Effector memory CD8-positive, alpha-beta T cell (primary cell): ENCODE data around the gene CPXM2.

Source experiments
- ATAC-seq: fragments of 150-1000 bp; cut with Tn5 transposase; replicated peaks from 2 replicates; pipeline ENCODE4 v1.10.0; 2021; ENCODE audit warnings: mild to moderate bottlenecking, moderate library complexity
- DNase-seq, 3 experiments: peaks; one replicate each; pipeline ENCODE4 v3.0.0; 2021
- H3K27ac Mint-ChIP-seq, 2 donors: one replicate each; pipeline ENCODE4 v1.8.0; 2022; ENCODE audit warnings: mild to moderate bottlenecking in 2 of 2, mixed read lengths in 2 of 2, moderate library complexity in 2 of 2
- H3K27me3 Mint-ChIP-seq, 2 donors: one replicate each; pipeline ENCODE4 v1.8.0; 2022; ENCODE audit warnings: mixed read lengths in 2 of 2
- H3K36me3 Mint-ChIP-seq: one replicate; pipeline ENCODE4 v1.8.0; 2022; ENCODE audit warnings: mild to moderate bottlenecking, moderate library complexity, mixed read lengths; ENCODE audit not compliant: insufficient read depth
- H3K4me1 Mint-ChIP-seq, 2 donors: one replicate each; pipeline ENCODE4 v1.8.0; 2022; ENCODE audit warnings: low read depth in 2 of 2, mixed read lengths in 2 of 2
- H3K4me3 Mint-ChIP-seq, 2 donors: one replicate each; pipeline ENCODE4 v1.8.0; 2022; ENCODE audit warnings: mild to moderate bottlenecking in 2 of 2, mixed read lengths in 2 of 2, moderate library complexity in 2 of 2
- H3K9me3 Mint-ChIP-seq, 2 donors: one replicate each; pipeline ENCODE4 v1.8.0; 2022; ENCODE audit warnings: mixed read lengths in 2 of 2

Gene CPXM2

DNA sequence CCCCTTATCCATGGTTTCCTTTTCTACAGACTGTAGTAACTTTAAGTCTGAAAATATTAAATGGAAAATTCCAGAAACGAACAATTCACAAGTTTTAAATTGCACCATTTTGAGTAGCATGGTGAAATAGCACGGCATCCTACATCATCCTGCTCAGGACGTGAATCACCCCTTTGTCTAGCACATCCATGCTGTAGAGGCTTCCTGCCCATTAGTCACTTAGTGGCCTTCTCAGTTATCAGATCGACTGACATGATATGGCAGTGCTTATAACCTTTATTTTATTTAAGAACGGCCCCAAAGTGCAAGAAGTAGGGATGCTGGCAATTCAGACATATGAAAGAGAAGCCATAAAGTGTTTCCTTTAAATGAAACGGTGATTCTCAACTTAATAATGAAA is 82.7 kb downstream of the CPXM2 start:
- H3K4me3 Mint-ChIP-seq = no peak overlapping the region
- H3K27me3 Mint-ChIP-seq = peaks cover 14 to 35% of the 10 kb centered on the region in 2 donors
- no peaks in the 10 kb centered on the region for H3K36me3 Mint-ChIP-seq
- H3K4me1 Mint-ChIP-seq = no peaks in the 10 kb centered on the region
- DNase-seq = no peak
- H3K27ac Mint-ChIP-seq = no peak overlapping the region
- no peak for ATAC-seq
- no peaks in the 10 kb centered on the region for H3K9me3 Mint-ChIP-seq

GRCh38 chr10:123808286-123808685 is 83.3 kb downstream of the CPXM2 start:
- H3K4me3 Mint-ChIP-seq = no peak overlapping the region
- H3K9me3 Mint-ChIP-seq = no peaks in the 10 kb centered on the region
- DNase-seq (no peak), ATAC-seq (no peak)
- H3K4me1 Mint-ChIP-seq = no peaks in the 10 kb centered on the region
- H3K27ac Mint-ChIP-seq = no peak overlapping the region
- H3K36me3 Mint-ChIP-seq = no peaks in the 10 kb centered on the region
- peaks cover 14 to 35% of the 10 kb centered on the region in 2 donors for H3K27me3 Mint-ChIP-seq

GRCh38 chr10:123807444-123808035 is 84.1 kb downstream of the CPXM2 start:
- DNase-seq (no peak), ATAC-seq (no peak)
- no peaks in the 10 kb centered on the region for H3K9me3 Mint-ChIP-seq
- no peaks in the 10 kb centered on the region for H3K4me1 Mint-ChIP-seq
- no peak overlapping the region for H3K27ac Mint-ChIP-seq
- H3K27me3 Mint-ChIP-seq = peaks cover 14 to 35% of the 10 kb centered on the region in 2 donors
- no peak overlapping the region for H3K4me3 Mint-ChIP-seq
- no peaks in the 10 kb centered on the region for H3K36me3 Mint-ChIP-seq

DNA sequence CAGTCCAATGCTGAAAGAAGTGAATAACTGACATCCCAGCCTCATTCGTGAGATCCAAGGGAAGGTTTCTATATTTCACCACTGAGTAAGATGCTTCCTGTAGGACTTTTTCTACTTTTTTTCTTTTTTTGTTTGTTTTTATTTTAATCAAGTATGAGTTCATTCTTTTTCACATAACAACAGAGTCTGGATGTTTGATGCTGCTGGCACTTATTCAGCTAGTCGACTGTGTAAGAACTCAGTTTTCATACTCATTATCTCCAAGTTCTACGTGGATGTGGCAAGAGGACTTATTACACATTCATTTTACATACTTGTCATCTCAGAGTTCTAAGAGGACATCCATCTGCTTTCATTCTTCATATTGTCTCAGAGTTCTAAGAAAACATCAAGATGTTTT is 86.9 kb downstream of the CPXM2 start:
- Mint-ChIP-seq H3K9me3 (no peaks in the 10 kb centered on the region), H3K27ac (no peak overlapping the region), H3K4me1 (no peaks in the 10 kb centered on the region), H3K27me3 (peaks cover 20 to 50% of the 10 kb centered on the region in 2 donors), H3K36me3 (no peaks in the 10 kb centered on the region), H3K4me3 (no peak overlapping the region)
- no peak for DNase-seq
- no peak for ATAC-seq

DNA sequence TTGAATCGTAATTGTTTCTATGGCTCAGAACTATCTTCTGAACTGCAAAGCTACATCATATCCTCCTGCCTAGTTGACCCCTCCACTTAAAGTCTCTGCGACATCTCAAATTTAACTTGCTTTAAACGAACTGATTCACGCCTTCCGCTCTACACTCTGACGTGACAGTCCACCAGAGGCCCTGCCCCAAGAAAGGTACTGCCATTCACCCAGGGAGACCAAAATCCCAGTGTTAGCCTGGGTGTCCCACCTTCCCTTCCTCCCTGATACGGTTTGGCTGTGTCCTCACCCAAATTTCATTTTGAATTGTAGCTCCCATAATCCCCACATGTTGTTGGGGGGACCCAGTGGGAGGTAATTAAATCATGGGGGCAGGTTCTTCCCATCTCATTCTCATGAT is 90.8 kb downstream of the CPXM2 start:
- H3K9me3 Mint-ChIP-seq = no peaks in the 10 kb centered on the region
- no peaks in the 10 kb centered on the region for H3K4me1 Mint-ChIP-seq
- H3K27ac Mint-ChIP-seq = no peak overlapping the region
- H3K27me3 Mint-ChIP-seq = peaks cover 5 to 24% of the 10 kb centered on the region in 2 donors
- ATAC-seq (no peak), DNase-seq (no peak)
- H3K4me3 Mint-ChIP-seq = no peak overlapping the region
- no peaks in the 10 kb centered on the region for H3K36me3 Mint-ChIP-seq

GRCh38 chr10:123800289-123800688 is 91.3 kb downstream of the CPXM2 start:
- Mint-ChIP-seq H3K4me3 (no peak overlapping the region), H3K27ac (no peak overlapping the region), H3K27me3 (peaks cover 5 to 24% of the 10 kb centered on the region in 2 donors), H3K4me1 (no peaks in the 10 kb centered on the region), H3K9me3 (no peaks in the 10 kb centered on the region), H3K36me3 (no peaks in the 10 kb centered on the region)
- ATAC-seq = no peak
- DNase-seq = no peak

DNA sequence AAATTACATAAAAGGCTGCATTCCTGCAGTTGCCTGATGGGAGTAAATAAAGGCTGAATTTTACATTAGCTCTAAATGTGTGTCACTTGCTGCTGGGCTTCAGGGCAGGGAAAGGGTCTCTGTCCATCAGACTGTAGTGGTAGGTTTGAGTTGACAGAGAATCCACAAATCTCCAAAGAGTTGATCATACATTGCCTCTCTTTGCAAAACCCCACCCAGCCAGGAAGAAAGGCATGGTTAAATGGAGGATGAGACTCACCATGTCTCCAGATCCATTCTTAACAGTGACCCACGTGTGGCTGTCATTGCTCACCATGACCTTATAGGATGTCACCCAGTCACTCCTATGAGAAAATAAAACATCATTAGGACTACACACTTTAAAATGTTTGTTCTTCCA is 92.8 kb downstream of the CPXM2 start:
- H3K9me3 Mint-ChIP-seq = no peaks in the 10 kb centered on the region
- H3K27me3 Mint-ChIP-seq = peaks cover 5 to 15% of the 10 kb centered on the region in 2 donors
- no peak overlapping the region for H3K27ac Mint-ChIP-seq
- no peaks in the 10 kb centered on the region for H3K36me3 Mint-ChIP-seq
- ATAC-seq (no peak), DNase-seq (no peak)
- no peaks in the 10 kb centered on the region for H3K4me1 Mint-ChIP-seq
- H3K4me3 Mint-ChIP-seq = no peak overlapping the region

DNA sequence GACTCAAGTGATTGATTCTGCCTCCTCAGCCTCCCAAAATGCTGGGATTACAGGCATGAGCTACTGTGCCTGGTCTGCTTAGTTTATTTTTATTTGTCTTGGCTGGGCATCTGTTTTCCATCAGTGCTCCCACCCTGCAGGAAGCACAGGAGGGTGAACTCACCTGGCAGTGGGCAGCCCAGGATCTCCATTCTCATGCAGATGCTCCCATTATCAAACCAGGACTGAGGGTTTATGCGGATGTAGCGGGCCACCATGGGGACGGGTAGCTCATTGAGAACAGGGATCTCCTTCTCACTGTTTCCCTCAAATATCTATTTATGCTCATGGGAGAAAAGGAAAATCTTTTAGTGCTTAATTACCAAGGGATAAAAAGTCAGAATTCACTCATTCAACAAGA is 93.8 kb downstream of the CPXM2 start:
- no peak overlapping the region for H3K4me3 Mint-ChIP-seq
- ATAC-seq = no peak

GRCh38 chr10:123796736-123797135 is 94.9 kb downstream of the CPXM2 start:
- ATAC-seq = no peak
- Mint-ChIP-seq H3K4me3 (no peak overlapping the region), H3K27ac (no peak overlapping the region), H3K27me3 (peaks cover 7 to 25% of the 10 kb centered on the region in 2 donors), H3K4me1 (no peaks in the 10 kb centered on the region), H3K36me3 (no peaks in the 10 kb centered on the region), H3K9me3 (peaks cover under 1 to 6% of the 10 kb centered on the region in 2 donors)
- no peak for DNase-seq

More for the DNA sequence above, 93.8 kb downstream of the CPXM2 start:
- Mint-ChIP-seq H3K27ac (no peak overlapping the region), H3K27me3 (peaks cover 5 to 15% of the 10 kb centered on the region in 2 donors), H3K4me1 (no peaks in the 10 kb centered on the region), H3K9me3 (no peaks in the 10 kb centered on the region), H3K36me3 (no peaks in the 10 kb centered on the region)
- no peak for DNase-seq

- Mint-ChIP-seq H3K27me3 (peaks cover 13 to 29% of the 10 kb centered on the region in 2 donors), H3K9me3 (peaks cover 5 to 12% of the 10 kb centered on the region in 2 donors), H3K36me3 (no peaks in the 10 kb centered on the region), H3K4me1 (no peaks in the 10 kb centered on the region), H3K27ac (no peak overlapping the region), H3K4me3 (no peak overlapping the region)
- ATAC-seq (no peak), DNase-seq (no peak)
Measured at GRCh38 chr10:123795846-123796590, 95.6 kb downstream of the CPXM2 start.

GRCh38 chr10:123795196-123795780 is 96.3 kb downstream of the CPXM2 start:
- ATAC-seq (no peak), DNase-seq (no peak)
- Mint-ChIP-seq H3K27ac (no peak overlapping the region), H3K4me1 (no peaks in the 10 kb centered on the region), H3K9me3 (peaks cover 7 to 12% of the 10 kb centered on the region in 2 donors), H3K36me3 (no peaks in the 10 kb centered on the region), H3K27me3 (peaks cover 12 to 22% of the 10 kb centered on the region in 2 donors), H3K4me3 (no peak overlapping the region)

DNA sequence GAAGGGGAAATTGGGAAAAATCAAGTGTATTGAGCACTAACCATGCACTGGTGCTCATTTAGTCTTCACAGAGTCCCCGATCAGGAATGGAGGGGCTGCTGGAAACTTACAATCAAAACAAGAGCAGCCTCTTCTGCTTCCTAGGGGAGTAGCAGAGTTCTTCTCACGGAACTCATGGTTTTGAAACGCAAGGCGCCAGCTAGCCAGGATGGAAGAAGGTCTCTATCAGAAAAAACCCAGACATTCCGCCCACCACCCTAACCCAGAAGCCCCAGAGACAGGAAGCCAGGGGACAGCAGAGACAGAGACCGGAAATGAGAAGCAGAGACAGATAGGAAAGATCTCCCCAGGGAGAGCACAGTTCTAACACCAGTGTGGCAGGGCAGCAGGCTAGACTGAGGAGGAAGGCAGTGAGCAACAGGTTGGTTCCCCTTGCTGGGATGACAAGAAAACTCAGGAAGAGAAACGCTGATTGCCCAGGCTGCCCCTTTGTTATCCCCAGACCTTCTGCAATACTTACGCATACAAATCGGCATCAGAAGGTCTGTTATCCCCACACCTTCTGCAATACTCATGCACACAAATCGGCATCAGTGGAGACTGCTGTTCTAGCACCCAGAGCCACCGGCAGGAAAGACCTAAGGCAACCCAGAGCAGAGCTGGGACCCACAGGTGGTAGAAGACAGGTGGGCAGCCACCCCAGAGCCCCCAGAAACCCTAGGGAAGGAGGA is 99.2 kb downstream of the CPXM2 start:
- Mint-ChIP-seq H3K27ac (no peak overlapping the region), H3K27me3 (peaks cover 7 to 18% of the 10 kb centered on the region in 2 donors), H3K36me3 (no peaks in the 10 kb centered on the region), H3K9me3 (peaks cover 7 to 12% of the 10 kb centered on the region in 2 donors), H3K4me1 (no peaks in the 10 kb centered on the region), H3K4me3 (no peak overlapping the region)
- ATAC-seq = no peak
- no peak for DNase-seq

GRCh38 chr10:123790132-123790885 is 101.3 kb downstream of the CPXM2 start:
- ATAC-seq (no peak), DNase-seq (no peak)
- H3K4me1 Mint-ChIP-seq = no peaks in the 10 kb centered on the region
- no peak overlapping the region for H3K27ac Mint-ChIP-seq
- H3K36me3 Mint-ChIP-seq = no peaks in the 10 kb centered on the region
- H3K4me3 Mint-ChIP-seq = no peak overlapping the region
- H3K9me3 Mint-ChIP-seq = peaks cover 7 to 12% of the 10 kb centered on the region in 2 donors
- H3K27me3 Mint-ChIP-seq = peaks cover 20 to 29% of the 10 kb centered on the region in 2 donors
